Measurements from ENCODE around the gene DGKB. TPM values are rescaled to one million over a fixed set of nuclear protein-coding genes. Genes with fewer than 3 reads are reported as not detected.

Gene DGKB
- total and polyA plus RNA-seq, 2 of the 8 experiments (the other 6 are each of a cell fraction or from before 2014, with no cell fraction given): 1.9 to 2.6 TPM

- no peak for DNase-seq (ENCODE audit: low read depth in 1 of 2, low spot score in 2 of 2)
- H4K5ac ChIP-seq (ENCODE audit: insufficient read length, low read depth, low read length): no peak overlapping the region
- H3K4me3 ChIP-seq (ENCODE audit: extremely low read depth in 1 of 4, insufficient read depth in 2 of 4, low read depth in 3 of 4, low read length in 4 of 4): no peak overlapping the region
- H3K27ac ChIP-seq (ENCODE audit: low read depth, low read length): no peak overlapping the region
- H3K56ac ChIP-seq (replicated peaks; ENCODE audit: insufficient read length, low read depth, low read length): no peak overlapping the region
- no peaks in the 10 kb centered on the region for H4K20me1 ChIP-seq (replicated peaks in 1 of 2; ENCODE audit: control insufficient read depth in 1 of 2, insufficient read depth in 2 of 2, low read length in 2 of 2)
- H3K14ac ChIP-seq (ENCODE audit: insufficient read length): no peak overlapping the region
- no peak overlapping the region for H3K9ac ChIP-seq (replicated peaks in 1 of 4; ENCODE audit: extremely low read depth in 1 of 4, low read depth in 3 of 4, low read length in 3 of 4)
- no peak overlapping the region for H3K4ac ChIP-seq (replicated peaks; ENCODE audit: insufficient read length, low read depth, low read length)
- no peak overlapping the region for H3K23ac ChIP-seq (ENCODE audit: insufficient read length)
- no peak overlapping the region for H2BK20ac ChIP-seq (ENCODE audit: low read length)
- no peaks in the 10 kb centered on the region for H3K79me2 ChIP-seq (ENCODE audit: control insufficient read depth in 1 of 2, insufficient read depth in 2 of 2, low read length in 2 of 2)
- no peaks in the 10 kb centered on the region for H3K9me3 ChIP-seq (ENCODE audit: insufficient read depth in 2 of 2, low read depth in 1 of 2, low read length in 1 of 2)
- H3K79me1 ChIP-seq (ENCODE audit: low read depth, low read length): no peaks in the 10 kb centered on the region
- H3K4me2 ChIP-seq (ENCODE audit: insufficient read depth in 1 of 2, low read depth in 2 of 2, low read length in 2 of 2): no peak overlapping the region
- H2BK15ac ChIP-seq (ENCODE audit: low read length): no peak overlapping the region
- H2BK5ac ChIP-seq (ENCODE audit: low read depth, low read length): no peak overlapping the region
- no peak overlapping the region for H2AK5ac ChIP-seq (ENCODE audit: low read depth, low read length)
- ChIA-PET POLR2A (ENCODE audit: partially characterized antibody) (no interaction called here), CTCF (ENCODE audit: partially characterized antibody) (interaction anchor here (0.8 to 1.8 kb wide), 3 partner anchors 11 to 137 kb away, joined by 3 read pairs; partner anchors contain the start of gene ETV1)
- H2BK12ac ChIP-seq (ENCODE audit: low read depth, low read length): no peak overlapping the region
- no peak overlapping the region for H3K18ac ChIP-seq (ENCODE audit: extremely low read depth, low read length)
- H4K8ac ChIP-seq (ENCODE audit: extremely low read depth, insufficient read depth, low read length): no peak overlapping the region
- no peaks in the 10 kb centered on the region for H3K36me3 ChIP-seq (ENCODE audit: control insufficient read depth in 2 of 4, insufficient read depth in 4 of 4, low read length in 3 of 4)
- no peak overlapping the region for H4K91ac ChIP-seq (replicated peaks; ENCODE audit: insufficient read length, low read length)
- FAIRE-seq: peak; percentile 77
- 89% methylated on average over 3 of the region's 3 CpGs; no CpG with 5 or more reads in 1 of the 2 experiments for WGBS, 2 experiments (ENCODE audit: extremely low coverage in 1 of 2, insufficient coverage in 1 of 2, insufficient read length in 1 of 2, insufficient replicate concordance in 2 of 2, low coverage in 1 of 2, low lambda C conversion rate in 2 of 2, missing lambda C conversion rate in 1 of 2)
- H3K4me1 ChIP-seq (replicated peaks in 1 of 4; ENCODE audit: control insufficient read depth in 3 of 4, insufficient read depth in 4 of 4, low read length in 3 of 4): no peaks in the 10 kb centered on the region
- peak overlapping the region; percentile 97; the same call in 1 of the 2 replicates for H2AFZ ChIP-seq (ENCODE audit: low read length)
- H3K27me3 ChIP-seq (replicated peaks in 1 of 4; ENCODE audit: control insufficient read depth in 3 of 4, extremely low read depth in 1 of 4, insufficient read depth in 3 of 4, low read length in 3 of 4): no peaks in the 10 kb centered on the region
- H2BK120ac ChIP-seq (replicated peaks; ENCODE audit: low read depth, low read length): no peak overlapping the region
- no peaks in the 10 kb centered on the region for H3K23me2 ChIP-seq (ENCODE audit: low read depth, low read length)
- TF ChIP-seq EGR1 (IDR thresholded peaks at IDR 0.05; ENCODE audit: borderline replicate concordance, low read depth, low read length): no peak
- TF ChIP-seq, protein P1, sequence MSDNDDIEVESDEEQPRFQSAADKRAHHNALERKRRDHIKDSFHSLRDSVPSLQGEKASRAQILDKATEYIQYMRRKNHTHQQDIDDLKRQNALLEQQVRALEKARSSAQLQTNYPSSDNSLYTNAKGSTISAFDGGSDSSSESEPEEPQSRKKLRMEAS (IDR thresholded peaks at IDR 0.05): no peak
- no peak for TF ChIP-seq NANOG (IDR thresholded peaks at IDR 0.05; ENCODE audit: insufficient read depth, low read depth, low read length, poor library complexity, severe bottlenecking)
- TF ChIP-seq SP1 (IDR thresholded peaks at IDR 0.05; ENCODE audit: low read depth, low read length): no peak
- no peak for TF ChIP-seq MAFK (IDR thresholded peaks at IDR 0.05; ENCODE audit: low read depth, low read length)
- no peak for TF ChIP-seq TAF7 (optimal IDR thresholded peaks at IDR 0.05; ENCODE audit: borderline replicate concordance, low read depth, low read length)
- no peak for TF ChIP-seq EZH2 (IDR thresholded peaks at IDR 0.05; ENCODE audit: low read depth, low read length, severe bottlenecking)
- no peak for TF ChIP-seq SAP30 (IDR thresholded peaks at IDR 0.05; ENCODE audit: insufficient read depth, insufficient replicate concordance, low read length)
- TF ChIP-seq, protein P2, sequence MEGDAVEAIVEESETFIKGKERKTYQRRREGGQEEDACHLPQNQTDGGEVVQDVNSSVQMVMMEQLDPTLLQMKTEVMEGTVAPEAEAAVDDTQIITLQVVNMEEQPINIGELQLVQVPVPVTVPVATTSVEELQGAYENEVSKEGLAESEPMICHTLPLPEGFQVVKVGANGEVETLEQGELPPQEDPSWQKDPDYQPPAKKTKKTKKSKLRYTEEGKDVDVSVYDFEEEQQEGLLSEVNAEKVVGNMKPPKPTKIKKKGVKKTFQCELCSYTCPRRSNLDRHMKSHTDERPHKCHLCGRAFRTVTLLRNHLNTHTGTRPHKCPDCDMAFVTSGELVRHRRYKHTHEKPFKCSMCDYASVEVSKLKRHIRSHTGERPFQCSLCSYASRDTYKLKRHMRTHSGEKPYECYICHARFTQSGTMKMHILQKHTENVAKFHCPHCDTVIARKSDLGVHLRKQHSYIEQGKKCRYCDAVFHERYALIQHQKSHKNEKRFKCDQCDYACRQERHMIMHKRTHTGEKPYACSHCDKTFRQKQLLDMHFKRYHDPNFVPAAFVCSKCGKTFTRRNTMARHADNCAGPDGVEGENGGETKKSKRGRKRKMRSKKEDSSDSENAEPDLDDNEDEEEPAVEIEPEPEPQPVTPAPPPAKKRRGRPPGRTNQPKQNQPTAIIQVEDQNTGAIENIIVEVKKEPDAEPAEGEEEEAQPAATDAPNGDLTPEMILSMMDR (IDR thresholded peaks at IDR 0.05; ENCODE audit: control extremely low read depth in 1 of 3, insufficient read depth in 1 of 3, low read depth in 1 of 3, low read length in 3 of 3): peak in 2 of 3 experiments; percentile 6 to 37; a peak in 2 of 4 replicates
- TF ChIP-seq POLR2A (IDR thresholded peaks at IDR 0.05; ENCODE audit: control extremely low read depth in 1 of 2, low read depth in 2 of 2, low read length in 2 of 2): no peak
- TF ChIP-seq RAD21 (IDR thresholded peaks at IDR 0.05 in 1 of 2, conservative IDR thresholded peaks at IDR 0.05 in 1 of 2; ENCODE audit: low read depth in 2 of 2, low read length in 2 of 2): peak; percentile 39 to 48
These were observed 776.6 kb downstream of the DGKB start for GRCh38 chr7:14125998-14126397.

All from H1 (cell line).